GM12891 (cell line): ENCODE data around the gene PBRM1.

ENCODE experiments used
- DNase-seq: peaks from one replicate; pipeline ENCODE4 v3.0.0; 2011; ENCODE audit warnings: low spot score; ENCODE audit not compliant: insufficient read length
- FAIRE-seq: peaks from 2 replicates; lab custom pipeline; 2011; peaks lifted over from hg19 to GRCh38; lab: Jason Lieb, UNC
- PAX5 ChIP-seq: IDR thresholded peaks from 2 replicates; pipeline ENCODE4 v1.6.1; 2011; ENCODE audit warnings: low read length, moderate library complexity, mild to moderate bottlenecking; ENCODE audit not compliant: insufficient read depth, severe bottlenecking
- POLR2A ChIP-seq: IDR thresholded peaks from 2 replicates; pipeline ENCODE4 v1.6.1; 2011; ENCODE audit warnings: low read depth, low read length, control low read depth
- POLR2AphosphoS5 ChIP-seq: IDR thresholded peaks from 2 replicates; pipeline ENCODE4 v1.6.1; 2011; ENCODE audit warnings: low read depth, low read length, control low read depth
- POU2F2 ChIP-seq: IDR thresholded peaks from 2 replicates; pipeline ENCODE4 v1.6.1; 2011; ENCODE audit warnings: low read depth, mild to moderate bottlenecking, control low read depth, low read length, moderate library complexity
- SPI1 ChIP-seq: IDR thresholded peaks from 2 replicates; pipeline ENCODE4 v1.6.1; 2011; ENCODE audit warnings: low read depth, low read length, control low read depth
- TAF1 ChIP-seq: IDR thresholded peaks from 2 replicates; pipeline ENCODE4 v1.6.1; 2011; ENCODE audit warnings: low read depth, low read length, control low read depth

Gene PBRM1

DNA sequence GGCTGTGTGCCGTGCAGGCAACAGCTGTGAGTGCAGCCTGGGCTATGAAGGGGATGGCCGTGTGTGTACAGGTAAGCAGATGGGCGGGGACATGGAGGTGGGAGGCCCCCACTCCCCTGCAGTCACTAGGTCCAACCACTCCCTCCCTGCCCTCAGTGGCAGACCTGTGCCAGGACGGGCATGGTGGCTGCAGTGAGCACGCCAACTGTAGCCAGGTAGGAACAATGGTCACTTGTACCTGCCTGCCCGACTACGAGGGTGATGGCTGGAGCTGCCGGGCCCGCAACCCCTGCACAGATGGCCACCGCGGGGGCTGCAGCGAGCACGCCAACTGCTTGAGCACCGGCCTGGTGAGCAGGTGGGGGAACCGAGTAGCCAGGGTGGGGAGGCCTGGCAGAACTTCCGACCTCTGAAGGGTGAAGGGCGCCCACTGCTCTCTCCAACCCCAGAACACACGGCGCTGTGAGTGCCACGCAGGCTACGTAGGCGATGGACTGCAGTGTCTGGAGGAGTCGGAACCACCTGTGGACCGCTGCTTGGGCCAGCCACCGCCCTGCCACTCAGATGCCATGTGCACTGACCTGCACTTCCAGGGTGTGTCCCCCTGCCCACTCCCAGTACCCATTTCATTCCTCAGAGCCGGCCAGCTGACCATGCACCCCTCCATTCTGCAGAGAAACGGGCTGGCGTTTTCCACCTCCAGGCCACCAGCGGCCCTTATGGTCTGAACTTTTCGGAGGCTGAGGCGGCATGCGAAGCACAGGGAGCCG lies 163.6 kb downstream of the PBRM1 start:
- DNase-seq = no peak
- TF ChIP-seq TAF1 = no peak
- no peak for TF ChIP-seq PAX5
- no peak for TF ChIP-seq SPI1
- TF ChIP-seq POU2F2 = no peak
- TF ChIP-seq POLR2AphosphoS5 = no peak
- no peak for TF ChIP-seq POLR2A
- no peak for FAIRE-seq

DNA sequence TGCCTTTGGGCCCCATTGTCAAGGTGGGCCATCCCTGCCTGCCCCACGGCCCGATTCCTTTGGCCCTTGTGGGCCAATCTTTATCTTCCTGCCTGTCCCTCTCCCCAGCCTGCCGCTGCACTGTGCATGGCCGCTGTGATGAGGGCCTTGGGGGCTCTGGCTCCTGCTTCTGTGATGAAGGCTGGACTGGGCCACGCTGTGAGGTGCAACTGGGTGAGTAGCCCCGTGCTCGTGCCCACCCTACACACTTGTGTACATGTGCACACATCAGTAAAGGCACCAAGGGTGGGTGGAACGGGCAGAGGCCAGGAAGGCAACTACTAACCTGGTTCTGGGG lies 164.3 kb downstream of the PBRM1 start:
- no peak for FAIRE-seq
- no peak for TF ChIP-seq POLR2A
- TF ChIP-seq POLR2AphosphoS5 = no peak
- no peak for TF ChIP-seq POU2F2
- TF ChIP-seq TAF1 = no peak
- TF ChIP-seq PAX5 = no peak
- no peak for TF ChIP-seq SPI1
- DNase-seq = no peak

DNA sequence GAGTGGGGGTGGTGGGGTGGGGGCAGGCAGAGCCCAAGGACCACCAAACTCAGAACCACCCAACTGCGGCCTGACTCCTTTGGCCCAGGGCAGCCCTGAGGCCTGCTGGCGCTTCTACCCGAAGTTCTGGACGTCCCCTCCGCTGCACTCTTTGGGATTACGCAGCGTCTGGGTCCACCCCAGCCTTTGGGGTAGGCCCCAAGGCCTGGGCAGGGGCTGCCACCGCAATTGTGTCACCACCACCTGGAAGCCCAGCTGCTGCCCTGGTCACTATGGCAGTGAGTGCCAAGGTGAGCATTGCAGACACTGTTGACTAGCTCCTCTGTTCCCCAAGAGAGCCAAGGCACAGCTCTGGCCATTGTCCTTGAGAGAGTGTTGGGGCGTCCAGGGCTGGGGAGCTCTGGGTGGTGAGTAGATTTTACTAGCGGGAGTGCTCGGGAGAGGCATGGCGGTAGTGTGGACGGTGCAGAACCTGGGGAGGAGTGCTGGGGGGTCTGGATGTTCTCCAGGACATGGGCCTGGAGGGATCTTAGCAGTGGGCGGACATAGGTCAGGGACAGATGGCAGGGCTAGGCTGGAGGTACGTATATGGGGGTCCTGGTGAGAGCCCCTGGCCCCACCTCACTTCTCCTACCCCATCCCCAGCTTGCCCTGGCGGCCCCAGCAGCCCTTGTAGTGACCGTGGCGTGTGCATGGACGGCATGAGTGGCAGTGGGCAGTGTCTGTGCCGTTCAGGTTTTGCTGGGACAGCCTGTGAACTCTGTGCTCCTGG lies 164.8 kb downstream of the PBRM1 start:
- no peak for DNase-seq
- no peak for FAIRE-seq
- no peak for TF ChIP-seq POLR2A
- TF ChIP-seq PAX5 = no peak
- TF ChIP-seq POU2F2 = no peak
- TF ChIP-seq TAF1 = no peak
- TF ChIP-seq SPI1 = no peak
- TF ChIP-seq POLR2AphosphoS5 = no peak

DNA sequence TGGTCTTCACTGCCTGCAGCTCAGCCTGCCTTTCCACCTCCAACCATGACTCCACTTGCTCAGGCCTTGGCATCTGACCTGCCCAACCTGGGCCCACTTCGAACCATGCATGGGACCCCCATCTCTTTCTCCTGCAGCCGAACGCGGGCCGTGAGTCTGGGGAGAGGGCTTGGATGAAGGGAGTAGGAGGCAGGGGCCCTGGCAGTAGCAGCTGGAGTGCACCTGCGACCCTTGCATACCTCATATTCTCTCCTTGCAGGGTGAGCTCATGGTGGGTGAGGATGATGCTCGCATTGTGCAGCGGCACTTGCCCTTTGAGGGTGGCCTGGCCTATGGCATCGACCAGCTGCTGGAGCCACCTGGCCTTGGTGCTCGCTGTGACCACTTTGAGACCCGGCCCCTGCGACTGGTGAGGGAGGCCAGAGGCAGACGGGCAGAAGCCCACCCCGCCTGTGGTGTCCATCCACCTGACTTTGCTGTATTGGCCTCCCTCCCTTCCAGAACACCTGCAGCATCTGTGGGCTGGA lies 165.5 kb downstream of the PBRM1 start:
- no peak for FAIRE-seq
- TF ChIP-seq PAX5 (no peak), TAF1 (no peak), POU2F2 (no peak), POLR2A (no peak), POLR2AphosphoS5 (no peak), SPI1 (no peak)
- DNase-seq = no peak

DNA sequence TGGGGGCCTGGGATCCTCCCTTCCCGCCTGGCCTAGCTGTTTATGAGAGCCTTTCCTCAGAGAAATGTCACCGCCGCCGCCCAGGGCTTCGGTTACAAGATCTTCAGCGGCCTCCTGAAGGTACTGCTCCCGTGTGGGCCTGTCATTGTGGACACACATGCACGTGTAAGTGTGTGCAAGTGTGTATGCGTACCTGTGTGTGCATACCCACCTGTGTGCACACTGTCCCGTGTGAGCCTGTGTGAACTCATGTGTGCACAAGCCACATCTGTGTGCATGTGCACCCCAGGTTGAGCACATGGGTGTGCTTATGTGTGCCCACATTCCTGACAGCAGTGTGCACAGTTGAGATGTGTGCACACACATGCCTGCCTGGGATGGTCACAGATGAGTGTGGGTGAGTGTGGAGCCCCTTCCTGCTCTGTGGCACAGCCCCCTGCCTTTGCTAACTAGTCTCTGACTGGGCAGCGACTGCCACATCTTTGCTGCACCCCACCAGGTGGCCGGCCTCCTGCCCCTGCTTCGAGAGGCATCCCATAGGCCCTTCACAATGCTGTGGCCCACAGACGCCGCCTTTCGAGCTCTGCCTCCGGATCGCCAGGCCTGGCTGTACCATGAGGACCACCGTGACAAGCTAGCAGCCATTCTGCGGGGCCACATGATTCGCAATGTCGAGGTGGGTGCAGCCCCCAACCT lies 166.1 kb downstream of the PBRM1 start:
- FAIRE-seq = no peak
- no peak for DNase-seq
- TF ChIP-seq POU2F2 (no peak), SPI1 (no peak), POLR2A (no peak), TAF1 (no peak), POLR2AphosphoS5 (no peak), PAX5 (no peak)

DNA sequence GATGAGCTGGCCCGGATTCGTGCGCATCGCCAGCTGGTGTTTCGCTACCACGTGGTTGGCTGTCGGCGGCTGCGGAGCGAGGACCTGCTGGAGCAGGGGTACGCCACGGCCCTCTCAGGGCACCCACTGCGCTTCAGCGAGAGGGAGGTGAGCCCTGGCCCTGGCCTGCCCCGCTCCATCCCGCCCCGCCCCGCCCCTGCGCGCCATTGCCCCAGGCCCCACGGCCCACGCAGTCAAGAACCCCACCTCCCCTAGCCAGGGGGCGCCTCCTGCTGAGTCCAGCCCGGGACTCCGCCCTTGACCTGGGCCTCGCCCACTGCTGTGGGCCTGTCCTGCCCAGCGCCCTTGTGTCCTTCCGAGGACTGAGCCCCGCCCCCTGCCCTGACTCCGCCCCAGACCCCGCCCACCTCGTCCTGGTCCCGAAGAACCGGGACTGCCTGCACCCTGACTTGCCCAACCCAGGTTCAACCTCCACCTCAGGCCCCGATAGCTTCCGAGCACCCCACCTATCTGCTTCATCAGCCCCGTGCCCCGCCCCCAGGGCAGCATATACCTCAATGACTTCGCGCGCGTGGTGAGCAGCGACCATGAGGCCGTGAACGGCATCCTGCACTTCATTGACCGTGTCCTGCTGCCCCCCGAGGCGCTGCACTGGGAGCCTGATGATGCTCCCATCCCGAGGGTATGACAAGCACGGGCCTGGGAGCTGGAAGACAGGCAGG lies 166.8 kb downstream of the PBRM1 start:
- DNase-seq = no peak
- no peak for TF ChIP-seq POLR2AphosphoS5
- TF ChIP-seq TAF1 = no peak
- TF ChIP-seq SPI1 = no peak
- TF ChIP-seq PAX5 = no peak
- no peak for TF ChIP-seq POU2F2
- no peak for TF ChIP-seq POLR2A
- FAIRE-seq = no peak

DNA sequence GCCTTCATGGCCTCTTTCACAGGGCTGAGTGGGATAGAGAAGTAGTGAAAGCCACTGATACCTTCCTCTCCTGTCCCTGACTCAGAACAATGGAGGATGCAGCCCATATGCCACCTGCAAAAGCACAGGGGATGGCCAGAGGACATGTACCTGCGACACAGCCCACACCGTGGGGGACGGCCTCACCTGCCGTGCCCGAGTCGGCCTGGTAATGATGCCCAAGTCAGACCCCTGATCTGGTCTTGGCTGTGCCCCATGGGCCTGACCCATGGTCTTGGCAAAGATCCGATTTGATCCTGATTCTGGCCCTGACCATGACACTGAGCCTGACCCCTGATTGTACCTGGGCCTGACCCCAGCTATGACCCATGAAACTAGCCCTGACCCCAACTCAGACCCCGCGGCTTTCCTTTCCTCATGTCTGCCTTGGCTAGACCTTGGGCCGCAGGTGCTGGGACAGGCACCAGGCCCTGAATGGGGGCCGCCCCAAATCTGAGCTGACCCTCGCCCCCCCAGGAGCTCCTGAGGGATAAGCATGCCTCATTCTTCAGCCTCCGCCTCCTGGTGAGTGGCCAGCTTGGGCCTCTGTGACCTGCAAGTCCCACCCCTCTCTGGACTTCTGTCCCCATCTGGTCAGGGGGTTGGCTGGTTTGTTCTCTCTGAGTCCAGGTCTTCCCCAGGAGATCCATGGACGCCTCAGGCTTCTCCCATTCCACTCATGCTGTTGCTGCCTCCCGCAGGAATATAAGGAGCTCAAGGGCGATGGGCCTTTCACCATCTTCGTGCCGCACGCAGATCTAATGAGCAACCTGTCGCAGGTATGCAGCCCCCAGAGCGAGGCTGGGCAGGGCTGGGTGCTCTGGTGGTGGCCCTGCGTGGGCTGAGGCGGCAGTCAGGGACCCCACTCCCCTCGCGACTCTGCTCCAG lies 167.7 kb downstream of the PBRM1 start:
- FAIRE-seq = no peak
- no peak for TF ChIP-seq POLR2AphosphoS5
- TF ChIP-seq TAF1 = no peak
- TF ChIP-seq POLR2A = no peak
- no peak for TF ChIP-seq POU2F2
- no peak for TF ChIP-seq SPI1
- TF ChIP-seq PAX5 = no peak
- no peak for DNase-seq
